HG02642 (cell line): ENCODE data around the gene KLF6.

Source experiments
- ATAC-seq: cut with Tn5 transposase; IDR thresholded peaks from one replicate; pipeline ENCODE4 v1.9.1; 2021; ENCODE audit warnings: mild to moderate bottlenecking; ENCODE audit not compliant: unreplicated experiment, poor library complexity

The KLF6 gene

DNA sequence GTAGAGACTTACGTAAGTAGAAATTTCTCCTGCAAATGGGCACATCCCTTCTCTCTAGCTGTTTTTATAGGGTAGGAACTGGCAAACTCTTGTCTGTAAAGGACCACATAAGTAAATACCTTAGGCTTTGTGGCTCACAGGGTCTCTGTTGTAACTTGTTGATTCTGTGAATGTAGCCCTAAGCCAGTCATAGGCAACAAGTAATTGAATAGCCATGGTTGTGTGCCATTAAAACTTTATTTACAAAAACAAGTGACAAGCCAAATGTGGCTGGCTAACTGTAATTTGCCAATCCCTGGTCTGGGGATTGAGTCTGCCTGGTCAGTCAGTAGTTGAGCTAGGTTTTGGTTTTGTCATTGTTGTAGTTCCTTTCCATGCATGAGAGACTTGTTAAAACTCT lies 5.3 kb upstream of the KLF6 start:
- ATAC-seq: no peak

DNA sequence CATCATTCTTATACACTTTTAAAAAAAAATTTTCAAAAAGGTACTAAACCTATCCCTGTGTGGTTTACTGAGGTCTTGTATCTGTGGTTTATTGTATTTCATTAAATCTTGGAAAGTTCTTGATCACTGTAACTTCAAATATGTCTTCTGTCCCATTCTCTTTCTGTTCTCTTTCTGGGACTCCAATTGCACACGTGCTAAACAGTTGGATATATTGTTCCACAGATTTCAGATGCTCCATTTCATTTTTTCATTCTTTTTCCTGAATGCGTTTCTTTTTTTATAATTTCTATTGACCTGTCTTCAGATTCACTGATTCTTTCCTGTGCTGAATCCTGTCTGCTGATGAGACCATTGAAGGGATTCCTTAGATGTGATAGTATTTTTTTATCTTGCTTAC lies 4.6 kb upstream of the KLF6 start:
- ATAC-seq: no peak

DNA sequence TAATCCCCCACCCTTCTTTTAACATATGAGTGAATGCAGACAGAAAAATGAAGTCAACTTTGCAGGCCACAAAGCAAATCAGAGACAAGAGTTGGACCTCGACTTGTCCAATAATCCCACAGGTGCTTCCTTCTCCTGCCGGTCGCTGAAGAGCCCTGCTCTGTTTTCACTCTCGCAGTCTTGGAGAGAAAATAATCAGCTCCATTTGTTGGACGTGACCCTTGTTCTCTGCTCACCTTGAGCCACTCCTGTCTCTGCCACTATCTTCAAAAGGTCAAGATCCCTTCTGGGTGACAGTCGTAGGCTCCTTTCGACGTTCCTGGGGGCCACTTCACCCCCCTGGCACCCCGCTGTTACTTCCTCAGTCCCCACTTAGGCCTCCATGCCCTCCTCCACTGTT lies 2.8 kb upstream of the KLF6 start:
- no peak for ATAC-seq

DNA sequence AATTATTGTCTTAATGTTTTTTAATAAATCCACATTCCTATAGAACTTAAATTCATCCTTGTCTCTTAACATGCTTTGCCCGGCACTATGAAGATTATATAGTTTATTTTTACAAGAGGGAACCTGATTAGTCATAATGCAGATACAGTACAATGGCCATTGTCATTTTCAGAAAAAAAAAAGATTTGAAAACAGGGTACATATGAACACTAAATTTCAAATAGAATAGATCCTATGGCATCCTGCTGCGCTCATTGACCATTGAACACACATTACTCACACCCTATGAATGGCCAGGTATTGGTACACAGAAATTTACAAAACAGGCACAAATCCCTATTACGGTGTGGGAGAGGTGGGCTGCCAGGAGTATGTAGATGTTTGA lies 2.0 kb upstream of the KLF6 start:
- no peak for ATAC-seq

DNA sequence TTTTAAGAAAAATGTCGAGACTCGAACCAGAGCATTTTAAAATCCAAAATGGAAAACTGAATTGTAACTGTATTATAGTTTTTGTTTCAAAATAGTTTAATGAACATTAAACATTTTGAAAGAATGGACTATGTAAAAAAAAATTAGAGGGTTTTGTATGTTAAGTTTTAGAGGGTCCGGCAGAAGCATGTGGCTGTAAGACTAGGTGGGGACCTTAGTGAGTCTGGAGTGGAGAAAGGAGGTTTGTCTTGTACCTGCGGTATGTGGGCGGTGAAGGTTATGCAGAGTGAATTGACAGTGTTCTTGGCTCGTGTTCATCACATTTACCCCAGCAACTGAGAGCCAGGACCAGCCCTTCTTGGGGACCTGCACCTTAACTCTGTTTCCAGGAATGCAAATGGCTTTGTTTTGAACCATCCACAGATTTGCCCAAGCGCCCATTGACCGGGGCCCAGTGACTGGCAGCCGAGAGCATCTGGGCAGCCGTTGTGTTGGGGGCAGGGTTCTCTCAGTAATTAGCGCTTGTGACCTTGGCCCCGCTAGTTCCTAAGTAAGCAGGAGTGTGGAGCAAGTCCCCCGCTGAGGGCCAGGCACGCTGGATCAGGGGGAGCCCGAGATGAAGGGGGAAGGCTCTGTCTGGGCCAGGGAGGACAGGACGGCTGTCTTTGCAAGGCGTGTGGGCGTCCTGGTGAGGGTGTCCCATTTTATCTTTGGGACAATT lies 1.4 kb upstream of the KLF6 start:
- no peak for ATAC-seq

DNA sequence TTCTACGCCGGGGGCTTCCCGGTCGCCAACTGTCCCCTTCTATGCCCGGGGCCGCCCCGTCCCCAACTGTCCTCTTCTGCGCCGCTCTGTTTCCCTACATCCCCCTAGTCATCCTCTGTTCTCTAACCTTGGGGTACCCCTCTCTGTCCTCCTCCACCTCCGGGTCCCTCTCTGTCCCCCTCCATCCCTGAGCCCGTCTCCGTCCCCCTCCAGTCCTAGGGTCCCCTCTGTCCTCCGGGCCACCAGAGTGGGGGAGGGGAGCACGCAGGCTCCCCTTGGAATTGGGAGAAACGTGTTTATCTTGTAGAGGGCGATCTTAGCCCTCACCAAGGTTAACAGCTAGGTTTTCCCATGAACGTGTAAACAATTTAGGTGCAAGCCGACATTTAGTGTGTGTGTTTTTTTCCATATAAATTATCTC lies 852 bp upstream of the KLF6 start:
- ATAC-seq: no peak

DNA sequence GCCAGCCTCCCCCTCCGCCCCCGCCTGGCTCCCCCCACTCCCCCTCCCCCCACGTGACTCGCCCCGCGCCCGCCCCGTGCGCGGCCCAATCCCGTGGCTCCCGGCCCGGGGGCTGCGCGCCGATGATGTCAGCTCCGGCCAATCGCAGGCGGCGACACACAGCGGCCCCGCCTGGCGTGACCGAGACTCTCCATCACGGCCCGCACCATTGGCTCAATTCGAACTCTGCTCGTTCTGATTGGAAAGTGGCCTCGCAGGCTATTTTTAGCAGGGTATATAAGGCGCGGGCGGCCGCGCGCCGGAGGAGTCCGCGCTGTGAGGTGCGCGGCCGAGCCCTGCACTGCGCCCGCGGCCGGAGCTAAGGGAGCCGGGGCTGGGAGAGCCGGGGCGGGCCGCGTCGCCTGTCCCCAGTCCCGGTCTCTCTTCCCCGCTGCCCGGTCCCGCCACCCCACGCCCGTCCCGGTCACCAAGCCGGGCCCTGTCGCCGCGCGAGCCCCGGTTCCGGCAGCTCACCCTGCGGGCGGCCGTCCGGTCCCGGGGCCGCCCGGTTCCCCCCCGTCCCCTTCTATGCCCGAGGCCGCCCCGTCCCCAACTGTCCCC lies 342 bp upstream of the KLF6 start:
- ATAC-seq: peak; percentile 86

DNA sequence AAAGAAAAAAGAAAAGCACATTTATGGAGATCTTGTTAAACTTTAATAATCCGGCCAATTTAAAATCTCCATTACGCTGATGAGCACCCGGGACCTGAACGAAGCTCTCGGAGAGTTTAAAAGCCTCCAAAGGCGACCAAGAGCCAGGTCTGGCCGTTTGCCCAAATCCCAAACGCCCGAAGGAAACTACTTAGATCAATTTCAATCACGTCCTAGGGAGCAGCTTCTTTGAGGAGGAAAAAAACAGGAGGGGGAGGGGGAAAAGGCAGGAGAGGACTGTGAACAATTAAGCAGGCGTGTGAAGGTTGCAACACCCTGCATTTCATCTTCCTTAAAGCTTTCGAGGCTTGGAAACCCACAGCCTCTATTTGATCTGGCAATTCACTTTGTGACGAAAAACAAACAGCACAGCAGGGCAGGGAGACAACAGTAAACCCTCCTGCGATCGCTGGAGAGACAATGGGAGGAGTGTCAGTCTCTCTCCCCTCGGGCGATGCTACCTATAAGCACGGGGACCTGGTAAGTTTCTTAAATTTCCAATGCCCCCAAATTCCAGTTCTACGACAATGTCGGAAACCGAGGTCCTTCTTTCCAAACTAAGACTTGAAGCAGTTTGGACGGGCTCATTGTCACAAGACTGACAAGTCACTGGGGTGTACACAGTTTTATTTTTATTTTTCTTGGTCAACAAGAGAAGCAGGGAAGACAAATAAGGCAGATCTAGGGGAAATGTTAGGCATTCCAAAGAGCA lies 1.2 kb downstream of the KLF6 start:
- ATAC-seq: no peak

DNA sequence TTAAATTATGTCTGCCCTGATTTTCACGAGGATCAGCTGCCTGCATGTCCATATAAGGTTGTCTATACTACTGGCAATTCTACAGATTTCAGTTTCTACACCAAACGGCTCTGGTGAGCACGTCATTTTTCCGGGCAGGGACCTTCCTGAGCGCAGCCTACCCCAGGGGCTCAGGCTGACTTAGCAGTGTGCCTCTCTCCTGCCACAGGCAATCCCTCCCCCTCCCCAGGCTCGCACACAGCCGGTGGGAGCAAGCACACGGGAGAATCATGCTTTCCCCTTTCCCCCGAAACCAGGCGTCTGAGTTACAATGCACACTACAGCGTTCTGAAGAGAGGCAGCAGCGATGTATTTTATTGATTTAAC lies 1.7 kb downstream of the KLF6 start:
- ATAC-seq: peak; percentile 22

DNA sequence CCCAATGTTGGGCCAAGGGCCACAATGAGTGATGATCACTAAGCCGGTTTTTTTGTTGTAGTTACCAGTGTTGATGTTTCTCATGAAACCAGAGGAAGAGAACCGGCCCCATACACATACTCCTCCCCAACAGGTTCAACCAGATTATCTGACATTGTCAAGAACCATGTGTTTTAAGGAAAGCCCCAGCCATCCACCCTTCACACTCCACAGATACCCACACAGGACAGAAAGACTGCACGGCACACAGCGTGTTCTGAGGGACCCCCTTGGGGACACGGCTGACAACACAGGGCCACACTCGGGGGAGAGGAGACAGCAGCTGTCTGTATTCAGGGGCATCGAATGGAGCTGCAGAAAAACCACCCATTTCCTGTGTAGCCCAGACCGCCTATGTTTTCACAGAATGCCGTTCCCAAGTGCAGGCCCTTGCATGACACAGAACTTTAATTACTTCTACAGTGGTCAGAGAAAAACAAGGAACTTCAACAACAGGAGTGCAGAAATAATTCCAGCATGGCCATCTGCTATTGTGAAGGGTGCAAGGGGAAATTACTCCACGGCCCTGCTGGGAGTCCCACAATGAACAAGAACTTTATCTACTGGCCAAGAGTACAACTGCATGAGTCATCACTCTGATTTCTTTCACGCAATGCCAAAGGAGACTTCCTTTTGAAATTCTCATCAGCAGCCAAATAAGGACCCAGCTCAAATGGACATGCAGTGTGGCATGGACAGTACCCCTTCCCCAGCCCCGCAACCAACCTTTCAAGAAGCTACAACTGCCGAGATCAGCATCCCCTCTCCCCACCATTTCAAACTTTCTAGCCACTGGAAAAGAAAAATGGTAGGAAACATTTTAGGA lies 2.3 kb downstream of the KLF6 start:
- ATAC-seq: no peak

DNA sequence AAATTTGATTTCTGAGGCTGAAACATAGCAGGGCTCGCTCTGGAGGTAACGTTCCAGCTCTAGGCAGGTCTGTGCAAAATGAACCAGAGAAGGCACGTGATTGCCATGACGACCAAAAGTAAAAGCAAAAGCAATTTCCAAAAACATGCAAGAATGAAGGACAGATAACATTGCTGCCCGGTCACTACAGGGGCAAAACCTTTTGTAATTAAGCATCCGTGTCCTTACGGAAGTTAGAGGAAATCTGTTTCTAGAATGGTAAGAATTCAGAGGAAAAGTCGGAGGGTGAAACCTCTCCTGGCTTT lies 2.9 kb downstream of the KLF6 start:
- ATAC-seq: no peak

DNA sequence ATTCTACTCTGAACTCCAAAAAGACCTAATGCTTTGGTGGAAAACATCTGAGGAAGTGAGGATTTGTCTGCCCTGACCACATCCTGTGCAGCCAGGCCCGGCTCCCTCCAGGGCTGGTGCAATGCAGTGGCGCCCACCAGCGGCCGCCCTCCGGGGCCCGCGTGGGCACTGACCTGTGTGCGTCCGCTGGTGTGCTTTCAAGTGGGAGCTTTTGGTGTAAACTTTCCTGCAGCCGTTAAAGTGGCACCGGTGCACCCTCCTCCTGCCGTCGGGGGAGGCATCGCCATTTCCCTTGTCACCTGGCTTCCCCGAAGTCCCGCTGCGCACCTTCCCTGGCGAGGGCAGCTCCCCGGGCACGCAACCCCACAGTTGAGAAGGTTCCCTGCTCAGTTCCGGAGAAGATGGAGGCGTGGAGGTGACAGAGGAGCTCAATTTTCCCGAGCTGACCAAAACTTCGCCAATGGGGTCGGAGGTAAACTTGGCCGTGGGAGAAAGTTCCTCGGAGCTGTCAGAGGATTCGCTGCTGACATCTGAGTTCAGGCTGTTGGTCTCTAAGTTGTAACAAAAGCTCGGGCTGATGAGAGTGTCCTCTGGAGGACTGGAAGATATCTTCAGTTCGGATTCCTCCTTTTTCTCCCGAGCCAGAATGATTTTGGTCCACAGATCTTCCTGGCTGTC lies 3.4 kb downstream of the KLF6 start:
- no peak for ATAC-seq

DNA sequence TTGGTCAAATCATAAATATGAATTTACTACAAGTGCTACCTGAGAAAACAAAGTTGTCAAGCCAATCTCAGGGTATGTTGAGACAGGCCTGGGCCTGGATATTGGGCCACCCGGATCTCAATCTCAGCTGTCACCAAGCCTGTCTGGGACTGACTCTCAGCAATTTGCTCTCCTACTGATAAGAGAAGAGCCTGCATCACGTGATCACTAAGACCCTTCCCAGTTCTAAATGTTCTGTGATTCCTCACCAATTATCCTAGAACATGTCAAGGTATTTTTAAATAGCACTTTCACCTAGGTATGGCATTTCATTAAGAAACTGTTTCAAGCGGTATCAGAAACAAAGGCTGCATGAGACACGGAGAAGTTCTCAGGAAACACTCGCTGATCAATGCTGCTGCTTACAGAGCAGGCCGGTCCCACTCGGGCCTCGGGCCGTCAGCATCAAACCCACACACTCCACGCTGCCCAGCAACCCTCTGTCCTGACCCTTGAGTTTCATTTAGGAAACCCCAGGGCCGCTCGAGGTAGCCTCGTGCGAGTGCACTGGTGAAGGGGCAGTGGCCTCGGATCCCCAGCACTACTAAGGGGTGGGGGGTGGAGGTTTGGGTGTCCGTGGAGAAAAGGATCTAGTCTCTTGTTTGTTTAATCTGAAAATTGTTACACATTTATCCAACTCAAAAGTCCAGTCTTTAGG lies 4.1 kb downstream of the KLF6 start:
- no peak for ATAC-seq

DNA sequence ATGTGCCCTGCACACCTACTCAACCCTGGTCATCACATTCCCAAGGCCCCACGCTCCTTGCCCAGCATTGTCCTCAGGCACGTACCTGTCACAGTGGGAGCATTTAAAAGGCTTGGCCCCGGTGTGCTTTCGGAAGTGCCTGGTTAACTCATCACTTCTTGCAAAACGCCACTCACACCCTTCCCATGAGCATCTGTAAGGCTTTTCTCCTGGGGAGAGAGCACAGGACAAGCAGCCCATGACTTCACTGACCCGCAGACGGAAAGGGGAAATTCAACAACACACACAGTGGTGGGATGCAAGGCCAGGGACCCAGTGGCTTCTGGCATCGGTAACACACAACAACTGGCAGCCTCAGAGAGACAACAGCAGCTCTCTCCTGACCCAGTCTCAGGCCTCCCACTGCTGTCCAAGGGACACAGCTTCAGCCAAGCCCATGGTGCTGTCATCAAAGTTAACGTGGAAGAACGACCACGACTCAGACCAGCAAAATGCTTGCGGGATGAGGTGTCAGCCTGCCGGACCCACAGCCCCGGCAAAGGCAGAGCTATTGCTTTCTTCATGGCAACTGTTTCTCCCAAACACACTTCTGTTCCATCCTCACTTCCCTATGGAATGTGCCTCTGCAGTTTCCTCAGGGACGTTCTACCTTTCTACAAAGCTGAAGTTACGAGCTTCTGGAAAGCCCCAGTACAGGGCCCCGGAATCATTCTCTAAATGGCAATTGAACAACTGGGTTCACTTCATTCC lies 4.8 kb downstream of the KLF6 start:
- ATAC-seq: no peak

DNA sequence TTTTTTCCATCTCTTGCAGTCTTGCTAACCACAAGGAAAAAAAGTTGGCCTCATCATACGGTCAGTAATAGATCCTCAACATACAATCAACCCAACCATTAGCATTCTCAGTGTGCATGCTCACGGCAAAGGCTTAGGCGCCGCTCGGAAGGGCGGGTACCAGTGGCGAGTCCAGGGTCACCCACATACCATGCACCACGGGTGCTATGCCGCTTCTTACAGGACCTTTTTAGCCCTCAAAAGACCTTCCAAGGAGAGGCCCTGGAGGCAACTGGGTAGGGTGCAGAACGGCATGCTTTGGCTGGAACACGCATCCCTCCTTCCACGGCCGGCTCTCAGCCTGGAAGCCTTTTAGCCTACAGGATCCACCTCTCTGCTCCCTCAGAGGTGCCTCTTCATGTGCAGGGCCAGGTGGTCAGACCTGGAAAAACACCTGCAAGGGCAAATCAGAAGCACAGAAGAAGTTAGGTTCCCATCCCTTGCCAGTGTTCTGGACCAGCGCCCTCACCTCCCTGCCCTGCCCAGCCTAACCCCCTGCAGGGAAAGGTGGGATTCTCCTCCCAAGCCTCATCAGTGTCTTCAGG lies 5.8 kb downstream of the KLF6 start:
- no peak for ATAC-seq

DNA sequence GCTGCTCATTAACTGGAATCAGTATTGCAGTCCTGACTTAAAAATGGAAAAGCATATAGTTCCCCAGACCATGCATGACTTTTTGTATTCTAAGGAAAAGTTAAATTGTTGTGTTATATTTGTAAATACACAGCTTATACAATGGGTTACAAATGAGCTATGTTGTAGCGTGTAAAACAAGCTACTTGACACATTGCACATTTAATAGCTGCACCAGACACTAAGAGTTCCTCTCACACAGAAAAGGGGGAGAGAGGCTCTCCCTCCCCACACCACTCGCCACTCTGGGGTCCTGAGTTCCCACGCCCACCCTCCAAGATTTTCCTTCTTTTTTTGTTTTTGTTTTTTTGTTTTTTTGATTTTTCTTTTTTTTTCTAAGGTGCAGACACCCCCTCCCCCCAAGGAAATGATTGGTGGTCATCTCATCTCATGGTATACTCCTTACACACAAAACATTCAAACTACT lies 6.3 kb downstream of the KLF6 start:
- ATAC-seq: no peak

DNA sequence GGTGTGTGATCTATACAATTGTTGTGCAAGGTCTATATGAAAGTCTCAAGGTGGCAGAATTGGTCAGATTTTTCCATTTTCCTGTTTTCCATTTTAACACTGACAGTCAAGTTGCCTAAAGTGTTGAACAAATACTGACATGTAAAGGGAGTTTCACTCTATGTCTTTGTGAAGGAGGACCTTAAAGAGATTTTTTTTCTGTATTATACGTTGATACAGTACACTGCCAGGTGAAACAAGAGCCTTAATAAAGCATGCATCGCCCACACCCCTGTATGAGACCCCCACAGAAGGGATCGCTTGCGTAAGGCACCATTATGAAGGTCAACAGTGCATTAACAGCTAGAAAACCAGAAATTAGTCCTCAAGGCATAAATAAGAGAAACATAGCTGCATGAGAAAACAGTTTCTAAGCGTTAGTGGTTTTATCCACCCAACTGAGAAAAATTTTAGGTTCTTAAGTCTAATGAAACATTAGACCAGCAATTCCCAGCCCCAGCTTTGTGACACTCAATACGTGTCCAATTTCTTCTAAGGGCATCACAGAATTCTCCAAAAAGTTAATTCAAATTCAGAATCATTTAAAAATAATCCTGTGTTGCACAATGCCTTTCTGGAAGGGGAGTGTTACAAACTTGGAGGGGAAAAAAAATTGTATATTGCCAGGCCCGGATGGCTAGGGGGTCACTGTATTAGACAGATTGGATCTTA lies 6.9 kb downstream of the KLF6 start:
- ATAC-seq: no peak
